Breast epithelium (tissue), 3 donors: ENCODE data around the gene MGAT3.

ENCODE experiments used
- POLR2AphosphoS5 ChIP-seq, 3 donors: sonication (generic); formaldehyde crosslinking; IDR thresholded peaks; one replicate each; pipeline ENCODE4 v1.6.1; 2017; ENCODE audit warnings: antibody characterized with exemption in 3 of 3
- TF ChIP-seq, protein P1 (sequence below), 3 donors: fragments of 450-650 bp; IDR thresholded peaks; one replicate each; pipeline ENCODE4 v1.5.1; 2016 to 2017; ENCODE audit warnings: antibody characterized with exemption in 3 of 3, mild to moderate bottlenecking in 3 of 3, moderate library complexity in 3 of 3

DNA sequence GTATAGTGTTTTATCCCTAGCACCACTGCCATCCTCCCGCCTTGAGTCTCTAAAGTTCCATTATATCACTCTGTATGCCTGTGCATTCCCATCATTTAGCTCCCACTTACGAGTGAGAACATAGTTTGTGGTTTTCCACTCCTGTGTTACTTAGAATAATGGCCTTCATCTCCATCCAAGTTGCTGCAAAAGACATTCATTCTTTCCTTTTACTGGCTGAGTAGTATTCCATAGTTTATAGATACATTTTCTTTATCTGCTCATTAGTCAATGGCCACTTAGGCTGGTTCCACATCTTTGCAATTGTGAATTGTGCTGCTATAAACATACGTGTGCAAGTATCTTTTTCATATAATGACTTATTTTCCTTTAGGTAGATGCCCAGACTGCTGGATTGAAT is 32.8 kb upstream of the MGAT3 start:
- TF ChIP-seq, protein P1, sequence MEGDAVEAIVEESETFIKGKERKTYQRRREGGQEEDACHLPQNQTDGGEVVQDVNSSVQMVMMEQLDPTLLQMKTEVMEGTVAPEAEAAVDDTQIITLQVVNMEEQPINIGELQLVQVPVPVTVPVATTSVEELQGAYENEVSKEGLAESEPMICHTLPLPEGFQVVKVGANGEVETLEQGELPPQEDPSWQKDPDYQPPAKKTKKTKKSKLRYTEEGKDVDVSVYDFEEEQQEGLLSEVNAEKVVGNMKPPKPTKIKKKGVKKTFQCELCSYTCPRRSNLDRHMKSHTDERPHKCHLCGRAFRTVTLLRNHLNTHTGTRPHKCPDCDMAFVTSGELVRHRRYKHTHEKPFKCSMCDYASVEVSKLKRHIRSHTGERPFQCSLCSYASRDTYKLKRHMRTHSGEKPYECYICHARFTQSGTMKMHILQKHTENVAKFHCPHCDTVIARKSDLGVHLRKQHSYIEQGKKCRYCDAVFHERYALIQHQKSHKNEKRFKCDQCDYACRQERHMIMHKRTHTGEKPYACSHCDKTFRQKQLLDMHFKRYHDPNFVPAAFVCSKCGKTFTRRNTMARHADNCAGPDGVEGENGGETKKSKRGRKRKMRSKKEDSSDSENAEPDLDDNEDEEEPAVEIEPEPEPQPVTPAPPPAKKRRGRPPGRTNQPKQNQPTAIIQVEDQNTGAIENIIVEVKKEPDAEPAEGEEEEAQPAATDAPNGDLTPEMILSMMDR (IDR thresholded peaks at IDR 0.05): no peak
- no peak for TF ChIP-seq POLR2AphosphoS5 (IDR thresholded peaks at IDR 0.05)
